AG04449 (cell line): Measurements from ENCODE around the gene BUD13.

ENCODE experiments used
- CTCF ChIA-PET: fragments of 350-600 bp; formaldehyde crosslinking; extraction: SDS; loops from one replicate; lab custom pipeline; 2021; ENCODE audit warnings: antibody characterized with exemption; lab: Yijun Ruan, JAX
- POLR2A ChIA-PET: fragments of 400-600, 350-600 bp; formaldehyde crosslinking; extraction: SDS; loops from one replicate; lab custom pipeline; 2020; ENCODE audit warnings: antibody characterized with exemption, inconsistent platforms; lab: Yijun Ruan, JAX
- DNase-seq: peaks from one replicate; pipeline ENCODE4 v3.0.0-alpha.2; 2010; ENCODE audit warnings: low read depth, low spot score
- H3K4me3 ChIP-seq: 2 replicates; pipeline ENCODE4 v1.5.1; 2011; ENCODE audit warnings: low read depth, mild to moderate bottlenecking, control low read depth, low read length
- CTCF ChIP-seq: IDR thresholded peaks from one replicate; pipeline ENCODE4 v1.5.1; 2011; ENCODE audit warnings: mild to moderate bottlenecking, moderate library complexity, low read length, control low read depth, inconsistent platforms; ENCODE audit not compliant: insufficient read depth; ENCODE audit errors: missing control alignments

Gene BUD13

DNA sequence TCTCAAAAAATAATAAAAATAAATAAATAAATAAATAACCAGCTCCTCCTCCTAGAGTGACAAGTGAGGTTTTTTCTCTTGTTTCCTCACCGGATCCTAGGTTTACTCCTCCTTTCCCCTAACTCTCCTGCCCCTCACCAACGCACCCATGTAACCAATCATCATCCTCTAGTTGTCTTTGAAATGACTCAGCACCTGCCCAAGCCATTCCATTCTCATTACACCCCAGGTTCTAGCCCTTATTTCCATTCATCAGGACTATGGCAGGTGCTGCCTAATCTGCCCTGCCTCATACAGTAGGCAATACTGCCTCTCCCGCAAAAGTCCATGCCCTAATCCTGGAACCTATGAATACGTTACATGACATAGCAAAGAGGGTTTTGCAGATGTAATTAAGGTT, 60.4 kb downstream of the BUD13 start:
- H3K4me3 ChIP-seq, result no peak overlapping the region
- ChIA-PET POLR2A (interaction anchor here (0.6 kb wide), 1 partner anchor 444 kb away, joined by 3 read pairs; no protein-coding TSS in a partner anchor), CTCF (interaction anchor here (1.7 to 1.9 kb wide), 2 partner anchors 20 to 21 kb away, joined by 4 to 6 read pairs; no protein-coding TSS in a partner anchor)
- TF ChIP-seq CTCF, result no peak
- no peak for DNase-seq

DNA sequence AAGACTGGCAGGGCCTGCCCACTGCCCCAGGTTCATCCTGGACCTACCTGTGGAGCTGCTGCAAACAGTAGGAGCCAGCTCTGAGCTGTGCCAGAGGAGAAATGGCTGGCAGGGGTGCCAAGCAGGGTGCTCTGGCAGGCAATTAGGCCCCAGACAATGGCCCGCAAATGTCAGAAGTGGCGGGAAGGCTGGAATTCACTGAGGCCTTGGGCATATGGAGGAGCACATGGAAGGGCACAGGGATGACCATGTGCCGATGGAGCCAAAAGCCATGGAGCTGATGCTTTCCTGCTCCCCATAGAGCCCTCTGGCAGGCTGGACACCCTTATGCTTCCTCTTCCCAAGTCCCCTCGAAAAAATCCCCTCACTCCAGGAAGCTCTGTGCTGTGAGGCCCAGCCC, 62.0 kb downstream of the BUD13 start:
- DNase-seq, result no peak
- POLR2A ChIA-PET, result no interaction called here
- TF ChIP-seq CTCF, result no peak
- CTCF ChIA-PET, result interaction anchor here (1.4 kb wide), 1 partner anchor 22 kb away, joined by 3 read pairs; no protein-coding TSS in a partner anchor
- H3K4me3 ChIP-seq, result no peak overlapping the region

DNA sequence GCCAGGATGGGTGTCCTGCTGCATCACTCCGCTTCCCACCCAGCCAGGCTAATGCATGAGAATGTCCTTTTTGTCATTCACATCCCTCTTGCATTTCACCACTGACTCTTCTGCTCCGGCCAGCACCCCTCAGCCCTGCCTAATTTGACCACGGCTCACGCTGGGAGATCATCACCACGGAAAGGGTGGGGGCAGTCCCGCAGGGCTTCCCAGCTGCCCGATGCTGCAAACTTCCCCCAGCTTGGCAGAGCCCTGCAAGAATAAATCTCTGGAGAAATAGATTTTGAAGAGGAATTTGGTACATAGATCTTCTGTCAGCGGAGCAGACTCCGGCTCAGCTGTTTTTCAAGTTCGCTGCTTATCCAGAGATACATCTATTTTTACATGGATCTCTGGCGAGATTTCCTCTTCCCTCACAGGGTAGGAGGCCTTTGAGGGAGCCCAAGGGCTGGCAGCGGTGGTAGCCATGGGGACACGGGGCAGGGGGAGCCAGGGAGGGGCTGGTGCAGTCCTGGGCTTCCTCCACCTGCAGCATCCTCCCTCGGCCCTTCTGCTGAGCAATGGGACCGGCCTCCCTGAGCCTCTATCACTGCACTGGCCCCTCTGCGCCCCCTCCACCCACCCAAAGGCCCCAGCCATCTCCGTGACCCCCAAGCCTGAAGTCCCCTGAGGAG, 62.6 kb downstream of the BUD13 start:
- no peak for DNase-seq
- TF ChIP-seq CTCF, result no peak
- POLR2A ChIA-PET, result no interaction called here
- CTCF ChIA-PET, result interaction anchor here (1.2 to 1.4 kb wide), 2 partner anchors 23 to 396 kb away, joined by 3 read pairs; no protein-coding TSS in a partner anchor
- H3K4me3 ChIP-seq, result no peak overlapping the region

GRCh38 chr11:116707746-116708145, 65.0 kb downstream of the BUD13 start:
- DNase-seq, result no peak
- H3K4me3 ChIP-seq, result no peak overlapping the region
- POLR2A ChIA-PET, result no interaction called here
- CTCF ChIA-PET, result interaction anchor here (1.8 kb wide), 1 partner anchor 25 kb away, joined by 4 read pairs; no protein-coding TSS in a partner anchor
- no peak for TF ChIP-seq CTCF

- no peak for TF ChIP-seq CTCF
- ChIA-PET POLR2A (no interaction called here), CTCF (interaction anchor here (1.8 kb wide), 1 partner anchor 25 kb away, joined by 4 read pairs; no protein-coding TSS in a partner anchor)
- no peak for DNase-seq
- no peak overlapping the region for H3K4me3 ChIP-seq
Observed at GRCh38 chr11:116707161-116707629, 65.6 kb downstream of the BUD13 start.

- ChIA-PET CTCF (interaction anchor here (4.5 kb wide), 1 partner anchor 12 kb away, joined by 22 read pairs; no protein-coding TSS in a partner anchor), POLR2A (no interaction called here)
- TF ChIP-seq CTCF, result no peak
- H3K4me3 ChIP-seq, result no peak overlapping the region
- DNase-seq, result no peak
Observed at GRCh38 chr11:116703421-116703820, 69.4 kb downstream of the BUD13 start.
